ENCODE results near the gene SPTB.

- TF ChIP-seq SP1 (IDR thresholded peaks at IDR 0.05) (no peak), BHLHE40 (IDR thresholded peaks at IDR 0.05; ENCODE audit: borderline replicate concordance) (no peak), ZNF384 (IDR thresholded peaks at IDR 0.05) (no peak), ELF4 (IDR thresholded peaks at IDR 0.05) (no peak), L3MBTL2 (conservative IDR thresholded peaks at IDR 0.05) (no peak), NFRKB (IDR thresholded peaks at IDR 0.05) (no peak), FOXM1 (IDR thresholded peaks at IDR 0.05; ENCODE audit: borderline replicate concordance) (no peak), TARDBP (IDR thresholded peaks at IDR 0.05) (no peak), FOXK2 (IDR thresholded peaks at IDR 0.05) (no peak), PKNOX1 (IDR thresholded peaks at IDR 0.05) (no peak), FOXA1 (IDR thresholded peaks at IDR 0.05) (no peak), CTBP1 (IDR thresholded peaks at IDR 0.05; ENCODE audit: borderline replicate concordance) (no peak)
Measured at GRCh38 chr14:64788706-64789105, 91.0 kb downstream of the SPTB start.
